NCI-H1694 (cell line): ENCODE measurements around the gene ZNF618.

ENCODE experiments used
- DNase-seq: peaks from one replicate; lab custom pipeline; 2025; lab: John Stamatoyannopoulos, UW

Gene ZNF618

DNA sequence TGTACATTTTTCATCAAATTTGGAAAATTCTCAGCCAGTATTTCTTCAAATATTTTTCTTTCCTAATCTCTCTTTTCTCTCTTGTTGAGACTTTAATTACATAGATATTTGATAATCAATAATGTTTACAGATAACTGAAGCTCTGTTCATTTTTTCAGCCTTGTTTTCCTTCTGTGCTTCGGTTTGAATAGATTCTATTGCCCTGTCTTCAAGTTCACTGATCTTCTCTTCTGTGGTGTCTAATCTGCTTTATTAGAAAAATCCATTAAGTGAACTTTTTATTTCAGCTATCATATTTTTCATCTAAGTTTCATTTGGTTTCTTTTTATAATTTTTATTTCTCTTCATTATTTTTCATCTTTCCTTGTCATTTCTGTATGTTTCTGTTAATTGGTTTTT lies 147.9 kb downstream of the ZNF618 start:
- no peak for DNase-seq

DNA sequence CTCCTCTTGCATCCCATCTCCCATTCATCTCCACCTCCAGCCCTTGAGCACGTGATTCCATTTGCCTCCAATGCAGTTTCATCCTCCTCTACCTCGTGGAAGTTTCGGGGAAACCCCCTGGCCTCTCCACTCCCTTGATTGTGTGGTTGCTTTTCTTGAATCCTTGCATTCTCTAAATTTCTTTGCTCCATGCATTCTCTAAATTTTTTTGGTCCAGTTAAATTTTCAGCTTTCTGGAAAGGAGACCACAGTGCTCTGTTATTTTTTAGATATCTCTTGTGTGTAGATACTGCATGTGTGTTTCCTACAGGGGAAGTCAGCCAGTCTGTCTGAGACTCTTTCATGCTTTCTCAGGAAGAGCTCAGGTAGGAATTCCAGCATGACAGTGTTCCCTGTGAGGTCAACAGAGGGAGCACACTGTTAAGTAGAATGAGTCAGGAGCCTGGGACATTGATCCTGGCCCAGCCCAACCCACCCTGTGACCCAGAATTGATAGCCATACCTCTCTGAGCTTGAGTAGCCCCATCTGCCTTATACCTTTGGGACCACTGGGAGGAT lies 149.2 kb downstream of the ZNF618 start:
- DNase-seq = no peak

DNA sequence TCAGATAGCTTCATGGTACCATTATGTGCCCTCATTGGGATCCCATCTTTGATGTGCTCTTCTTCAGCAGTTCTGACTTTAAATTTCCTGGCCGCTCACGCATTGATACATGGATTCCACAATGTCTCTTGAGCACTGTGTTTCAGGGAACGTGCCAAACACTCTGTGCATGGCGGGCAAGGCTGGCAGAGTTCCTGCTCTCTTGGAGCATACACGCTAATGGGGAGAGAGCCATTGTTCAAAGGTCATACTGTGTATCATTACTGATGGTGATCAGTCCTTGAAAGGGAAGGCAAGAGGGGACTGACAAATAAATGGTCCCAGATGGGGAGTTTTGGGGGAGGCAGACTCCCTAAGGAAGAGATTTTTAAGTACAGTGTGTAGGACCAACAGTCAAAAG lies 149.7 kb downstream of the ZNF618 start:
- DNase-seq = no peak

DNA sequence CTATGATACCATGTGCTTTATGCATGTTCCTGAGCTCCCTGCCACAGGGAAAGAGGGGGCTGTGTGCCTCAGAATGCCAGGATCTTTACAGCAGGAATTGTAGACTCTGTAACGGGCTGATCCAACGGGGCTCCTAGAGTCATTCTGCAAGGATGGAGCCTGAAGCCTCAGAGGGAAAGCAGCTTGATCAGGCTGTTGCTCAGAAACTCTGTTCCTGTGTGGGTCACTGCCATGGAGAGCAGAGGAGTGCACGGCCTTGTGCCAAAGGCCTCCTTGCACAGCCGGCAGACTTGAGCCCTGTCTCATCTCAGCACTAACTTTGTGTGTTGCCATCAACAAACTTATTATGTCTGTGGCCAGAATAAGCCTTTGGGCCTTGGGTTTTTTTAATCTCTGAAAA lies 150.2 kb downstream of the ZNF618 start:
- no peak for DNase-seq

DNA sequence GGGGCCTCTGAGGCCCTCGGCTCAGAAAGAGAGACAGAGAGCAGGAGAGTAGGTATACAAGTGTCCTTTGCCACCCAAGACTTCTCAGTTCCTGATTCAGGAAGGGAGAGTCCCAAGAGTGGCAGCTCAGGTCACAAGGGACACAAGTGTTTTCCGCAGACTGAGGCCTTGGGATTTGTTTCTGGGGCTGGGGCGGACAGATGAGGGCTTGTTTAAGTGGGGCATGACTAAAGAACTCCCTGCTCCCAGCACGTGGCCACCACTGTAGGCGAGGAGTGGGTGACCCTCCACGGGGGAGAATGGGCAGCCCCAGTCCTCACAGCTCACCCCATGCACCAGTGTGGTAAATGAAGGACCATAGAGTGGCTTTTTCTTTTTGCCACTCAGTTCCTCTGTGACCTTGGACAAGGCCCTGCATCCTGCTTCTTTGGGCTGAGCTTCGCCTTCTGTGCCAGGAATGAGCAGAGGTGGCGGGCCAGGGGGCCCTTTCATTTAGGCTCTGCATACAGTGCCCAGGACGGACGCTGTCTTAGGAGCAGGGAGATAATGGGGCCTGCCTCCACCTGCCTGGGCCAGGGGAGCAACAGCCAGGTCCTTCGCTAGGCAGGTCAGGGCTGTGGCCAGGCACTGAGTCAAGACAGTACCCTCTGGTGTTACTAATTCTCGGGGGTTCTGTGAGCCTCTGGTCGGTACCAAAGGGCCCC lies 151.2 kb downstream of the ZNF618 start:
- DNase-seq = no peak

DNA sequence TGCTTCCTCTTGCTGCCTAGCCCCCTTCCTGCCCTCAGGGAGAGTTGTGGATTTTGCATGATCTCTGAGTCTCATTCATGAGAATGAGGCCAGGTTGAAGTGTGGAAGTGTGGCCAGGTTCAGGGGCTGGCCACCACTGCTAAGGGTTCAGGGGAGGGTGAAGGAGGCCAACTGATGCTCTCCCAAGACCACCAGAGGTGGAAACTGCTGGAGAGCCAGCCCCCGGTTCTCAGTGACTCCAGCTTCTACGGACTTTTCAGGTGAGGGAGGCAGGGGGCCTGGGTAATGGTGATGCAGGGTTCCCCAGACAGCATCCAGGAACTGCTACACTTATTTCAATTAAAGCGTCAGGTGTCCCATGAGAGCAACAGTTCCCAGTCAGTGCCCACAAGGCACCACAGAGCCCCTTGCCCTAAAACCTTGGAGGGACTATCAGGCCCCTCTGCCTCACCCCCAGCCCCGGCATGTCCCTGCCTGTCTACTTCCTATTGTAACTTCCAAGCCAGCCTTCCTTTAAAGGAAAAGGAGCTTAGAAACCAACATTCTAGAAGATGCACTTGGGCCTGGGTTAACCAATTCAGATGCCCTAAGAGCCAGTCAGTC lies 151.9 kb downstream of the ZNF618 start:
- no peak for DNase-seq

DNA sequence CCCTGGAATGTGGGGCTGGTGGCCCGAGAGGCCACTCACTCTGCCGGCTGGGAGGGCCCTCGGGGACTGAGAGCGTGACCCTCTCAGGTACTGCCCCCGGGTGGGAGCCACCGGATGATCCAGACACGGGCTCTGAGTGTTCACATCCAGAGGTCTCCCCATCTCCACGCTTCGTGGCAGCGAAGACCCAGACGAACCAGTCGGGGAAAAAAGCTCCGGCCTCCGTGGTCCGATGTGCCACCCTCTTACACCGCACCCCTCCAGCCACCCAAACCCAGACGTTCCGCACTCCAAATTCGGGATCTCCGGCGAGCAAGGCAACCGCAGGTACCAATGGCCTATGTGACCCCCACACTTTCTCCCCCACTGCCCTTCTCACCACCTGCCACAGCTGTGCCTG lies 152.5 kb downstream of the ZNF618 start:
- no peak for DNase-seq

DNA sequence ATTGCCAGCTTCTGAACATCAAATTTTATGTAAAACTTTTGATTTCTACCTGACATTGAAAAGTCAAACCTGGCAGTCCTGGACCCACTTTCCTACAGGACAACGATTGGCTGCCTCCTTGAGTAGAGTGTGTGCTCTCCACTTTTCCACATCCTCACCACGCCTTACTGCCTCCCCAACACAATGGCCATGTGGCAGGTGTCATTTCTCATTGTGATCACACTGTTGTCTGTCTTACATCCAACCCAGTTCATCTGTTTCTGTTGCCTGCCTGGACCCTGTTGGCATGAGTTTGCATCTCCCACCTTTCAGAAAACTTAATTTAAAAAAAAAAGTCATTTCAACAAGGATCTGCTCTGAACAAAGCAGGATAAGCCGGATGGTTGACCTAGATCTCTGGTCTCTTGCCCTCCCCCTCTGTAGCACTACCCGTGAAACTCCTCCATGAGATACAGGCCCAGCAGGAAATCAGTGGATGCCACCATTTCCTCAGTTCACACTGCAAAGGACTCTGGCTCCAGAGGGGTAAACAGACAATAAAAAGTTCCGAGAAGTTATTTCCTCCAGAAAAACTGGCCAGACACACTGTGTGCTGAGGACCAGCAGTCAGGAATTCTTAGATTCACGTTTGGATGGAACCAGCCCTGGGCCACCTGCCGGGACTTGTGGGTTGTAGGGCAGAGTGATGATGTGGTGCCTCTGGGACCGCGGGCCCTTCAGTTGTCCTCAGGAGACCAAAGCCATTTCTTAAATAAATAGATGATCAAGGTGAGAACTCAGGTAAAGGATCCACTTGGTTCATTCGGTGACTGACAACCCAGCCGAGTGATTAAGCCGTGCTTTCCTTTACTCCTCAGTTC lies 153.4 kb downstream of the ZNF618 start:
- no peak for DNase-seq

DNA sequence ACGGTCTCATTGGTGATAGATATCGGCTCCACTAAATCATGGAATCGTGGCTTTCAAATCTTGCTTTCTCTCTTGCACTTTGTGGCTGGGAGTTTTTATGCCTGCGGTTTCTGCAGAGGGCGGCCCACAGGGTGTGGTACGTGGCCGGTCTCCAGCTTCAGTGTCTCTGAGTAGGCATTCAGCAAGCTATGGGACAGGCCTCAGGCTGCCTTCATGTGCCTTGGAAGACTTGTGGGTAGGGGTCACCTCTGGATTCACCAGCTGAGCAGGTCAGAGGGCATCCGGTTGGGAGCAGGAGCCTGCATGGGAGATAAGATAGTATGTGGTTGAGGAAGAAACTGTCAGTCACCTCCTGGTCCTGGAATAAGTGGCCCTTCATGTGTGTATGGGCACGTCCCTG lies 154.3 kb downstream of the ZNF618 start:
- DNase-seq = no peak

DNA sequence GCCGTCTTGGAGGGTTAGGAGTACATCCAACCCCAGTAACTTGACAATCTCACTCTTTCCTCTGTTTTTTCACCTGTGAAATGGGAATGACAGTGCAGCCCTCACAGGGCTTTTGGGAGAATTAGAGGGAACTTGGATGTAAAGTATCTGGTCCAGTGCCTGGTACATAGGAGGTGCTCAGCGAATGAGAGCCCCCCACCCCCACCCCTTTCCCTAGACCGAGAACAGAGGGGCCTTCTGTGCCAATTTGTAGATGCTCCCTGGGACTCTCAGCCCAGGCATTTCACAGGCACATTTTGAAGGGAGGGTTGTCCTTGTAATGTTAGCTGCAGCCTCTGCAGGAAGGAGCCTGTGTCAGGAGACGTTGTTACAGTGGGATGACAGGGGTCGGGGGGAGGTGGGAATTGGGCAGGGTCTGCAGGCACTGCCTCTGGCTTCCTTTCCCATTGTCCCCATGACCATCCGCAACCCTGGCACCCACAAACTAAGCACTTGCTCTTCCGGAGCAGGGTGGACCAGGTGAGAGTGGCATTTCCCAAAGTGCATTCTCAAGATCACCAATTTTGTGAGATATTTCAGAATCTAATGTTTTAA lies 155.0 kb downstream of the ZNF618 start:
- no peak for DNase-seq

DNA sequence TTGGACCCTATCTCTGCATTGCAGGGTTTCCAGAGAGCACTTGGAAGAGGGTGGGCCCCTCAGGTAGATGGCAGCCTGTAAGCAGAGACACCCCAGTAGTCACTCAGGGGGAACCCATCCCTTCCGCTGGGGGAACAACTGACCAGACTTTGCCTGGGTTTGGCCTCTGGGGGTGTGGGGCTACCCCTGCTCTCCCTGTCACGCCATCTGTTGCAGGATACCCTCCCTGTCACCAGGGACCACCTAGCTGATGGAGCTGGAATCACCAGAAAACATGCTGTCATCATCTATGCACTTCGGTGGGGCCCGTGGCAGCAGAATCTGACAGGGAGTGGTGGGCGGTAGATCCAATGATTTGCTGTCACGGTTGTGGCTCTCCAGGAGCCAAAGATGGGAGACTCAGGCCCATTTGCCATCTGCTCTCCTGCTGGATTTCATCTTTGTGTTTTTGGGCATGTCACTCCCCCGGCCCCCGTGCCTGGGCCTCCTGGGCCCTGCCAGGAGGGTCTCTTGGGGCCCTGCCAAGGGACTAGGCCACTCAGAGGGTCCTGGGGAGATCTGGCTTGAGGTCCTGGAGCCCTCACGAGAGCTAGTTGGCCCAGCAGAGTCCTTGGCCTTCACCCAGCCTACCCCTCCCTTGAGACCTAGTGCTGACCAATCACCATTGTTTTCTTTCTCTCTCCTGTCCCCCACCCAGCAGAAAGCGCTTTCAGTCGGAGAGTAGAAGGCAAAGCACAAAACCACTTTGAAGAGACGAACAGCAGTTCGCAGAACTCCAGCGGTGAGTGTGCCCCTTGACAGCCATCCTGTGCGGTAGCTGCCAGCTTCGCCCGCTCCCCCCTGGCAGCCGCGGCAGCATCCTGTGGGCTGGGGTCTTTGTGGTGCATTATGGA lies 156.1 kb downstream of the ZNF618 start:
- DNase-seq = no peak

DNA sequence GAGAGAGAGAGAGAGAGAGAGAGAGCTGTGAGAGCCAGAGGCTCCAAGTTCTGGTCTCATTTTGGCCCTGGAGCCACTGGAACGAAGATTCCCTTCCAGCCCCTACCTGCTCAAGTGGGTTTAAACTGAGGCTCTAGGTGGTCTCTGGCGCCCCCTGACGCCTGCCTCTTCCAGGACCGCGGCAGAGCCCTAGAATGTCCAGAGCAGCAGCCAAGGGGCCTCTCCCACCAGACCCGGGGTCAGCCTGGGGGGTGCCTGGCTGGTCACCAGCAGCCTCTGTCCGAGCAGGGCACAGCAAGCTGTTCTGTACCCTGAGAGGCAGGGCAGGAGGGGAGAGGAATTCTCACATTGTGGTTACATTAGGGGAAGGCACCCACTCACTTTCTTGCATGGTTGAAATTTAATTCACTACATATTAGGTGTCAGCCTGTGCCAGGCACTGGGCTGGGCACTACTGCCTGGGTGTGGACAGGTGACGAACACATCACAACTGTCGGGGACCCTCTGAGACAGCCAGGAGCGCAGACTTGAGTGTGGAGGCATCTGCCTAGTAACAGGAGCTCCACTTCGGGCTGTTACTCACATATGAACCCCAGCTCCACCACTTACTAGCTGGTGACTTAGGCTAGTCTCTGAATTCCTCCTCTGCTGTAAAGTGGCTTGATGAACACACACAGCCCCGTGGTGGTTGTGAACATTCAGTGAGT lies 157.4 kb downstream of the ZNF618 start:
- DNase-seq = no peak

DNA sequence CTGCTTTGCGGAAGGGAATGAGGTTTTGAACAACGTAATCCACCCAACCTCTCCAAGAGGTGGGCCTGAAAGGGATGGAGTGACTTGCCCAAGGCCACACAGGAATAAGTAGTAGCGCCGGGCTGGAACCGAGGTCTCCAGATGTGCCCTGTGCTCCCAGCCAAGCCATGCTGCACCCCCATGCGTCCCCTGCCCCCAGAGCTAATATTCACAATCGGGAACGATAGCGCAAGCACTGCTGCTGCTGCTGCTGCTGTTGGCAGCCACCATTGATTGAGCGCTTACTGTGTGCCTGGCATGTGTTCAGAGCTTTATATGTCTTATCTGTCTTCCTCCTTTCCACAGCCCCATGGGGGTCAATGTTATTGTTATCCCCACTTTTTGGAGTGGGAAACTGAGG lies 158.1 kb downstream of the ZNF618 start:
- DNase-seq = no peak

DNA sequence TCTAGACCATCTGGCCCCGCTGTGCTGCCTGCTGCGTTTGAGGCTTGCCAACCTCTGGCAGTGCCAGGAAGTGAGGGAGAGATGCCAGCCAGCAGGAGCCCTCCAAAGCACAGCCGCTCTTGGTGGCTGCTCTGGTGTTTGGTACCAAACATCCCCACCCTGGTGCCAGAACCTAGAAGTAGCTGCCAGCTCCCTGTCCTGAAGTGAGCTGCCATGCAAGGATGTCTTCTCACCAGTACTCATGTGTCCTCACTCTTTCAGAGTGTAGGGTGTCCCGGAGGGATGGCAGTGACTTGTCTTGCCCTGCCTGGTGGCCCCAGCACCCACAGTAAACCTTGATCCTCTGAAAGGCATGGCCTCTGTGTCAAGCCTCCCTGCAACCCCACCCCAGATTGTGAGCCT lies 158.6 kb downstream of the ZNF618 start:
- peak; percentile 79 for DNase-seq

DNA sequence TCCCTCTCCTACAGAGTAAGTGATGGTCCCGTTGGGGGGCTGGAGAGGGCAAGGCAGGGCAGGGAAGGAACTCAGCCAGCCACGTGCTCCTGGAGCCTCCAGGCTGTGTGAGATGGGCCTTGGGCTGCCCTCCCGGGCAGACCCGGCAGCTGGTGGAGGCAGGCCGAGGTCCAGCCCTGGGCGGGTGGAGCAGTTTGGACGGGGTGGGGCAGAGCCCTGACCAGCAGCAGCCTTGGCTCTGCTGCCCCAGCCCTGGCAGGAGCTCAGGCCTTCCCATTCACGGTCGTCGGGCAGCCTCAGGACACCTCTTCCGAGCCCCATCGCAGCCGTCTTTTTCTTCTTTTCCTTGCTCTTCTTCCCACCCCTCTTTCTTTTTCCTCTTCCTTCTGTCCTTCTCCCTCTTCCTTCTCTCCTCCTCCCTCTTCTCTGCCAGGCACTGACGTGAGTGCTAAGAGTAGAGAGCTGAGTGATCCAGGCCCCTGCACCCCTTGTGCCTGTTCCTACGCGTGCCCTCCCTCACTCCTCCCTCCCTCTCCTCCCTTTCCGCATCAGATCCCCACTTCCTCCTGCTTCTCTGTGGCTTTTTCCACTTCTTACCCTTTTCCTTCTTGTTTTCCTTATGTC lies 159.2 kb downstream of the ZNF618 start:
- no peak for DNase-seq

DNA sequence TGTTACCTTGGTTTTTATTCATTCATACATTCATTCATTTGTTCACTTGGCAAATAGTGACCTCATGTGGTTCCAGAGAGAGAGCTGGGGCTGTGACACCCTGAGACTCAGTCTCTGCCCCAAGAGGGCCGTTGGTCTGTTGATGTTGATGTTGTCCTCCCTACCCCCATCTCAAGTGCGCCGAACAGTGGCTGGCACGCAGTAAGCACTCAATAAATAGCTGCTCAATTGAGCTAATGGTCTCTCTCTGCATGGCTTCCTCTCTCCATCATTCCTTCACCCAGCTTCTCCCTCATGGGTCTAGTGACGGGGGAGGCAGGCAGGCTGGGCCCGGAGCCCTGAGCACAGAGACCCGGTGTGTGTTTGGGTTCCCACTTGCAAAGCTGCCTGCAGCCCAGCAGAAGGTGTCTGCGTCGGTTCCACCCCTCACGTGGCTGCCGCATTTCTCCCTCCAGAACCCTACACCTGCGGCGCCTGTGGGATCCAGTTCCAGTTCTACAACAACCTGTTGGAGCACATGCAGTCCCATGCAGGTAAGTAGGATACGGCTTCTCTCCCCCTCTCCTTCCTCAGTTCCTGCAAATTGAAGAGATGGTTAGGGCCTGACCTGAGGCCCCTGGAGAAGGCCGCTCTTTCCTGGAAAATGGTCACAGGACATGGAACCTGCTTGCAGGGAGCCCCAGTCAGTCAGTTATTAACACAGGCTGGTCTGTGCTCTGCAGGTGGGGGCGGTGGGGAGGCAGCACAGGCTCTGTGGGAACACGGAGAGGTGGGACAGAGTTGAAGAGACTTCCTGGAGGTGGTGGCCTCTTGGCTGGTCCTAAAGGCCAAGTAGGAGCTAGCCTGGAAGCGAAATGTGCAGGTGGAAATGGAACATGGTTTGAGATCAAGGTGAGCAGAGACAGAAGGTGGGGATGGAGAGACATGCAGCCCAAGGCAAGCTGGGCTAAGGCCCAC lies 160.0 kb downstream of the ZNF618 start:
- no peak for DNase-seq

DNA sequence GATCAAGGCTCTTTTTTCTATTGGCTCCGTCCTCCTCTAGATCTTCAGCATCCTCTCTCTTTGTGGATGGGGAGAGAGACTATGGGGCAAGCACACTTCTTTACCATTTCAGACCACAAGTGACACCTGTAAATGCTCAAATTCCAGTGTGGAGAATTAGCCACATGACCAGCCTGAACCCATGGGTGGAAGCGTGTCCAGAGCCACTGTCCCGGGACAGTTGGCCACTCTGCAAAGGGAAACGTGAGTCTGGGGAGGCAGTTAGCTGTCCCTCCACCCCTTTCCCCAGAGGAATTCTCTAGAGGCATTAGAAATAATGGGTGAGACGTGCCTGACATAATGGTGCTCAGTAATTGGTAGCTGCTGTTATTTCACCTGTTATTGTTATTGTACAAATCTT lies 161.1 kb downstream of the ZNF618 start:
- no peak for DNase-seq

DNA sequence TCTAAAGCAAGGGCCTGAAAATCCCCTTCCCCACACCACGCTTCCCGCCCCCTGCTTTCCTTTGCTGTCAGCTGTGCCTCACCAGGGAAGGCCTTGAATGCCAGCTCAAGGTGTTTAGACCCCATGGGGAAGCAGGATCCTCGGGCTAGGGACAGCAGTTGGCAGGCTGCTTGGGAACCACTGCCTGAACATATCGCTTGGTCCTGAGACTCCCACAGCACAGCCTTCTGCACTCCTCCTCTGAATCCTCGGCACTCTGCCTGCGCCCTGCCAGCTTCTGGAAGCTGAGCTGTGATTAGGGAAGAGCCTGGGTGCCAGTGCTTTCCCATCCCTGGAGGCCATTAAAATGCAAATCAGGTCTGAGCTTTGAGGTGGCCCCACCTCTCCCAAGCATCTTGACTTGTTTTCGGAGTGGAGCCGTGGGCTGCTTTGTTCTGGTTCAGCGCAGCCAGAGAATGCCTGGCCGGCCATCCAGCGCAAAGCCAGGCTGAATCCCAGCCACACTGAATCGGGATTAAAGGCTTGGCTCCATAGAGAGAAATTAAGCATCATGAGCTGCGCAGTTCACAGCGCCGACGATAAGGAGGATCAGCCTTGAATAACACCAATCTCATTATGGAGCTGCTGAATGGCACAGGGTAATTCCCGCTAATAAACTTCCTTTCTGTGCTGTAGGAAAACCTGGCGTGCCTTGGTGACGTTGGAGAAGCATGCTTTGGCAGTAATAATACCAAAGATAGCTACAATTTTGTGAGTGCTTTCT lies 162.0 kb downstream of the ZNF618 start:
- no peak for DNase-seq
